Bone marrow (tissue), 2 donors: ENCODE measurements around the gene ASTN2.

ENCODE experiments used
- DNase-seq, 2 donors: peaks; one replicate each; lab custom pipeline; 2025; lab: John Stamatoyannopoulos, UW

ASTN2 gene

DNA sequence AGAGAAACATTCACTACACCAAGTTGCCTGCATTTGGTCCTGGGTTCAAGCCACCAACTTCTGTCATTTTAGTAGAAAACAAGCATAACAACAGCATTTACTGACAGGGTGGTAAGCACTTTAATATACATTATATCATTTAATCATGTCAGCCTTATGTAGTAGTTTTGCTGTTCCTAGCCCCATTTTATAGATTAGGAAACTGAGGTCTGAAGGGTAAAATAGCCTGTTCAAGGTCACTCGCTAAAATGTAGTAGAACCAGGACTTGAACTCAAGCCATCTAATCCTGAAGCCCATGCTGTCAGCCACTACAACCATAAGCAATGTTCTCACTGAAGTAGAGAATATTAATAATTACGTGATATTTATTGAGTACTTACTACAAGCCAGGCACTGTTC, 787.4 kb downstream of the ASTN2 start:
- no peak for DNase-seq

DNA sequence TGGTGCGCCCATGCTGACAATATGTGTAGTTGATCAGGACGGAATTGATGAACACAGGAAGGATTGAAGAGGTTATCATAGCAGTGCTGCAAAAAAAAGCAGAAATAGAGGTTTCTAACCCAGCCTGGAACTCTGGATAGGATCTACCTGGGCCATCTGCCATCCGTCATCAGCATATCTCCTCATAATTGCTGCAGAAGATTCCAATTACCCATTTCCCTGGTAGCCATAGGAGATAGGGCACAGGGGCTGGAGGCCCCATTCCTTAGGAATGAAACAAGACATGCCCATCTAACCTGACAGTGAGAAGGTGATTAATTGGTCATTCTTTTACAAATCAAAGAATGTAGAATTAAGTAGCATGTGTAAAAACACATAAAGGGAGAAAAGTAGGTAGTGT, 788.1 kb downstream of the ASTN2 start:
- DNase-seq: no peak

DNA sequence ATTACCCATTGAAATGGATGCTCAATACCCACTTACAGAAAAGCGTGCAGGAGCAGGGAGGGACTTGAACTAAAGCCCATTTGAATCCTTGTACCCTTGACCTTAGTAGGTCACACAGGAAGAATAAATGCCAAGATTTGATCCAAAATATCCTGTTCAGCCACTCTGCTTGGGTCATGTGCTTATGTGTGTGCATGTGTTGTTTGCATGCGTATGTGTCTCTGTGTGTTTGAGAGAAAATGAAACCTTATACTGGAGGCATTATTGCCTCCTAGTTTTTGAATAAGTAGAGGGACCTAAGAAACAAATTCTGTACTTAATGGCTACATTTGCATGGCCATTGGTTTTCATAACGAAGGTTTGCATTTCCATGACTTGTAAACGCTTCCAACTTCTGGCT, 791.1 kb downstream of the ASTN2 start:
- DNase-seq: no peak

DNA sequence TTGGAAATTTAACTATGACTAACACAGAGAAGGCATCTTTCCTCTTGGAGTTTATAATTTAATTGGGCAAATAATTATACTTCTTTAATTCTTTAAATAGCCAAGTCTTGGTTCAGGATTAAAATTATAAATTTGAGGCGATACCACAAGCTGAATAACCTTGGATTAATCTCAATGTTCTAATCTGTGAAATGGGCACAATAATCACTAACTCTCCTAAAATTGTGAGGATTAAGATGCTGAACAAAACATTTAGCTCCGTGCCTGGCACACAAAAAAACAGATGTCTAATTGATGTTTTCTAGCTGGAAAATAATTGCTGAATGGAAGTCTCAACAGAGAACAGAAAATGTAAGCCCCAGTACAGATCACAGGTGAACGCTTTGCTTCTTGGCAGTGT, 797.5 kb downstream of the ASTN2 start:
- no peak for DNase-seq

DNA sequence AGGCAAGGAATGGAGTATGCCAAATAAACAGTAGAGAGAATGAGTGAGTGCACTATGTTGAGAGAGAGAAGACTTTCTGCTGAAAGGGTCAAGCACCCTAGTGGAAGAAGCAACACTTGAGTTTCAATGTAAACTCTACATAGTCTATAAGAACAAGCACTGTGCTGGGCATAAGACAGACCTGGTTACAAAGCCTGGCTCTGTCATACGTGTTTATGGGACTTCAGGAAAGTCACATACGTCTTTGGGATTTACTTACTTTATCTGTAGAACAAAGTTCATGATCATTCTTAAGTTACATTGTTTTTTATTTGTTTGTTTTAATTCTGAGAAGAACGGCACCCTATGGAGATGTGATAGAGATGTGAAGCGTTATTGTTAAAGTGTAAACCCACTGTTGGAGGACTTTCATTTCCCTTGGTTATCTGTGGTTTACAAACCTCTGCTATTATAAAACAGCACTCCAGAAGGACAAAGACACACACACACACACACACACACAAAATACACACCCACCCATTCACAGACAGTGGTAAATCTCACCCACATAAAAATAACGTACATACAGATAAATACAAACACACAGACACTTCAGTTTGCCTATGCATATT, 798.4 kb downstream of the ASTN2 start:
- DNase-seq: no peak

DNA sequence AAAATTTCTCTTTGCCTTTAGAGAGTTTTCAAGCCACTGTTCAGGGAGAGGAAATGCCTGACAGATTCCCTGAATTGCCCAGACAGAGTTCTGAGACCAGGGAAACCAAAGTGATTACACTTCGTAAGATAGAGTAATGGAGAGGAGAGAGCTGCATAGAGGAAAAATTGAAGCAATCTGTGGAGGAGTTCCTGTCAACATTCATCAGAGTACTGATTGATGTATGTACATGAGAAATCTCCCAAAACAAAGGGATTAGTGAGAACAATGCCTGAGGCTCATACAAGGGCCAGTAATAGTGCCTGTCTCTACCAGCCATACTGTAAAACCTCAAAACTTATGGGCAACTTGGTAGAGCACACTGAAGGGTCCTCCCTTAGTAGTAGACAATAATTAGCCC, 806.8 kb downstream of the ASTN2 start:
- no peak for DNase-seq

DNA sequence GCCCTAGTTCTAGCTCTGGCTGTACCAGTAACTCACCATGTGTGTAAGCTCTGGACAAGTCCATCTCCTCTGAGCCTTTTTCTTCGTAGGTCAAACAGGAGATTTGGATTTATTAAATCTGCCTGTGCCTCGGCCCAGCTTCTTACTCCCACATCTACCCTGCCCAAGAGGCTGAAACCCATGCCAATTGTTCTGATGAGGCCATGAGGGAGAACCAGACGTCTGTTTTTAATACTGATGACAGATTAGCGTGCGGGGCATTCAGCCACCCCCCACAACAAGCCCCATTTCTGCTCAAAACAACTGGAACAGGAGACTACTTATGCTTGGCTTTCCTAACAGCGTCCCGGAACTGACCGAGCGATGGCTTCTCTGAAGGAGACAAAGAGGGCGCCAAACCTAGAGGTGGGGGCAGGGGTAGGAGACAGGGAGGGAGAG, 808.9 kb downstream of the ASTN2 start:
- no peak for DNase-seq

DNA sequence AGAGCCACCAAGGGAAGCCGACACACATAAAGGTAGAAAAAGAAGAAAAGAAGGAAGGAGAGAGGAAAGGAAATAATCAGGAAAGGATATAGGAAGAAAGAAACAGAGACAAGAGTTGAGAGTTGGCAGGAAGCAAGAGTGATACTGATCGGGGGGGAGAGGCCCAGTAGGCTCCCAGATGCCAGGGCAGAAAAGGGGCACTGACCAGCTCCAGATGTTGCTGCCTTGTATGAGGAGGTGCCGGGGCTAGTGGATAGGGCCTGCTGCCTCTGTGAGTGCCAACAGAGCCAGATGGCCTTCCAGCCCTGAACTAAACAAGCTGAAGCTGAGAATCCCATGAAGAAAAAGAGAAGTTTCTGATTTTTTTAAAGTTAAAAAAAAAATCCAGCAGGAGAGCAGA, 809.8 kb downstream of the ASTN2 start:
- no peak for DNase-seq

DNA sequence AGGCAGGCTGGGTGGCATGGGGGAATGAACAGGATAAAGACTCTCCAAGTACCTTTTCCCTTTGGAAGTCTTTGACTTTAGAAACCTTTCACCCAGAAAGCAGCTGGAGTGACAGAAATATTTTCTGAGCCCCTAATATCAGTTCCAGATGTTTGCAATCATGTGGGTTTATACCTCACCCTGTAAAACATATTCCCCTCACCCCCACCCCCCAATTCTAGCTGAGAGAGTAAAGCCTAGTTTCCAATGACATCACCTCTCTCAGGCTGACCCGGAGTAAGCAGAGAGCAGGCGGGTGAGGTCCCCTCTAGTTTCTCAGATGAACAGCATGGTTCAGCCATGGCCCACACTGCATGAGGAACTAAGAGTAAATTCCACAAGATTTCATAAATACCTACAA, 810.6 kb downstream of the ASTN2 start:
- no peak for DNase-seq

DNA sequence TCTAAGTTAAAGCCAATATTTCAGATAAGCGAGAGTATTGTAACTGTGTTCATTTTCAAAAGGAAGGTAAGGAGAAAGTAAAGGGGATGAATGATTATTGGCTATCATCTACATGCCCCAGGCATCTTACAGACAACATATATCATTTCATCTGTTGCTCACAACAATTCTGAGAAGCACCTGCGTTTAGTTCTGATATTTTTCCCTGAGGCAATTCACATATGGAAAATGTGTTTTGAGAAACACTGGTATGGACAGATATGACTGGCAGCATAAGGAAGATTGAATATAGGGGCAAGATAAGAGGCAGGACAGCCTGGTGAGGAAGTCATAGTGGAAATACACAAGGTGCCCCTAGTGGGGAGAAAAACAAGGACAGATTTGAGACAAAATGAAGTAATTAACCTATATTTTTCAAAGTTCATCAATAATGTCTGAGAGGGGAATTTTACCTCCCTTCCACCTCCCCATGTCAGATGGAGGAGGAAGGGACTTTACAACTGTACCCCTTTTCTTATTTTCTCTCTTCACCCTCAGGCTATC, 815.4 kb downstream of the ASTN2 start:
- no peak for DNase-seq

DNA sequence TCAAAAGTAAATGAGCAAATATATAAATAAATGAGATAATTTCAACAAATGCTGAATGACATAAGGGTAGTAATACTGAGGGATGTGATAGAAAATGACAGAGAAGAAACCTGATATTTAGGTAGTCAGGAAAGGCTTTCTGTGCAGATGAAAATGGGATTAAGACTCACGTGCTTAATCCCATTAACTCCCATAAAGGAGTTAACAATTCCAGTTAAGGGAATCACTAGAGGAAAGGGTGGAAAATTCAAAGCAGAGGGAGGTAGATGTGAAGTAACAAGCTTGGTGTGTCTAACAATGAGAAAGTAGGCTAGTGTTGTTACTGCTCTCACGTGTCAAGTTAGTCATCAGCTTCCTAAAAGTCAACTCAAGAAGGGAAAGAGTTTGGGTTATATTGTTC, 818.2 kb downstream of the ASTN2 start:
- no peak for DNase-seq

DNA sequence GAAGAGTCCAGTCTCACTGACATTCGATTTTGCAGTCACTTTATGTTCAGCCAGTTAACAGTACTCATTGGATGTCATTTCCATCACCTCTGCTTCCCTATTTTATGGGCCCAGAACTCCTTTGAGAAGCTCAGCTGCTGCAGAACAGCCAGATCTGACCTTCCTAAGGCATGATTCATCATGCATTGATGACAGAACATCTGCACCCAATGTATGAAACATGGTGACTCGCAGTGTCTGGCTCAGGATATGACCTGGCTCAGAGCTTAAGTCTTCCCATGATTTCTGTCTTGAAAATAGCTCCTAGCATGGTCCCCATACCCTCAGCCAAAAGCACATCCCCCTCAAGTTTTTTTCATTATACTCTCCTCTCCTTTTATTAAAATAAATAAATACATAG, 820.3 kb downstream of the ASTN2 start:
- DNase-seq: no peak

DNA sequence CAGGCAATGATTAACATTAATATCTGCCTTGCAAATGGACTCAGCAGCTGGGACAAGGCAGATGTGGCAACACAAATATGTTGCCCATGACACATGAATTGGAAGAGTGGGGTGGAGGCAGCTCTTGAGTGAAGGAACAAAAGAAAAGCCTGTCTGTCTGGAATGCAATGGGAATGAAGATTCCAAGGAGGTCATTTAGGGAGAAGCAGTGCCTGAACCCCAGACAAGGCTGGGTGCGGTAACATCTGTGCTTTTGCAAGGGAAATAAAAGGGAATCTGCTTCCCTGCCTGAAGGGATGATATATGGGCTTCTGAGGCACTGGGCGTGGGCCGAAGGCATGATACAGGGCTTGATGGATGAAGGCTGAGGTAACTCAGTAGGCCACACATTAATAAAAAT, 821.9 kb downstream of the ASTN2 start:
- no peak for DNase-seq

DNA sequence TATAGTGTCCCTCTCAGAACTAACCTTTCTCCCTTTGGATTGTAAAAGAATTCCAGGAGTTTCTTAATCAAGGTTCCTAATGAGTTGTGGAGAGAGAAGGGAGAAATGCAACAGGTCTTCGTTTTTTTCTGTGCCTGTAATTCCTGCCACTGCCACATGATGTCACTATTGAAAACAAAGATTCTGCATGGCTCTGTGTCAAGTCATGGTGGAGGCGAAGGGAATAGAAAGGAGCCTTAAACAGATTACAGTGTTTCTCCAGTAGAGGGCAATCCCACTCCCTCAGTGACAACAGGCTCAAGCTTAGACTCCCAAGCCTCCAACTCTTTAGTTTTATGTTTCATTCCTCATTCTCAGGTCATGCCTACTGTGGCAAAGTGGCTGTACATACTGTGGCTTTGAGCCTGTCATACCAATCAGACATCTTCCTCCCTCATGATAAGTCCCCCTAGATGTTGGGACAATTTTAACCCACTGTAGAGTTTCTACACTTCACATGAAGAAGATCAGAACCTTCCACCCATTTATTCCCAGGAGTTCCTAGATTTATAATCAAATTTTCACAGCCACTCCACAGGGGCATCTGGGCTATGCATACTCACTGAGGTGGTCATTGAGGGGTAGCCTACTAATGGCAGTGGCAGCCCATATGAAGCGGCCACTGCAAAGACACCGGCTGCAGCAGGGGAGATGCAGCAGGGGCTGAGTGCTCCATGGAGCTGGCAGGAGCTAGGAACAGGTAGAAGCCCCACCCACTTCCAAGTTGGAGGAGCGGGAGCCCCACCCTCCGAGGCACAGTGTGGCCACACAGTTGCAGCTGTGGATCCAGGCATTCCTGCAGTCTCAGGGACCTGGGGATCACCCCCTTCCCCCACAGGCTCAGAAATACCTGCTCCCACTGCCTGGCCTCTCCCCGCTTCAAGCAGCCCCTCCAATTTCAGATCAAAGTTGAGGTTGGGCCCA, 825.2 kb downstream of the ASTN2 start:
- DNase-seq: no peak

DNA sequence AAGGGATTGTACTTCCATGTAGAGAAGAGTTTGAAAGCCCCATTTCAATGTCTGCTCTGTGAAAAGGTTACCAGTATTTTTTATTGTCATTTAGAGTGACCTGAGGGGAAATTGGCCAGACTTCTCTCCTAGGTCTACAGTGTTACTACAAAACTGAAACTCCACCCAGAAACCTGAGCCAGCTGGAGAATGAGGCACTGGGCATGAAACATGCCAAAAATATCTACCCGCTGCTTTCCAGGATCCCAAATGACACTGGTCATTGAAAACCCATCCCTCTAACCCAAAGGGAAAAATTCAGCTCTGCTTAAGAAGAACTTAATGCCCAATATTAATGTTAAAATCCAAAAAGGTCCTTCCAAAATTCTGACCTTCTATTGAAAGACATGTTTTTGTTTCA, 826.9 kb downstream of the ASTN2 start:
- no peak for DNase-seq

DNA sequence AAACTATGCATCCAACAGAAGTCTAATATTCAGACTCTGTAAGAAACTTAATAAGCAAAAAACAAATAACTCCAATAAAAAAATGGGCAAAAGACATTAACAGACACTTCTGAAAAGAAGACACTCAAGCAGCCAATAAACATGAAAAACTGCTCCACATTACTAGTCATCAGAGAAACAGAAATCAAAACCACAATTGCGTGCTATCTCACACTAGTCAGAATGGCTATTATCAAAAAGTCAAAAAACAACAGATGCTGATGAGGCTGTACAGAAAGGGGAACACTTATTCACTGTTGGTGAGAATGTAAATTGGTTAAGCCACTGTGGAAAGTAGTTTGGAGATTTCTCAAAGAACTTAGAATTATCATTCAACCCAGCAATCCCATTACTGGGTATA, 829.0 kb downstream of the ASTN2 start:
- DNase-seq: no peak

DNA sequence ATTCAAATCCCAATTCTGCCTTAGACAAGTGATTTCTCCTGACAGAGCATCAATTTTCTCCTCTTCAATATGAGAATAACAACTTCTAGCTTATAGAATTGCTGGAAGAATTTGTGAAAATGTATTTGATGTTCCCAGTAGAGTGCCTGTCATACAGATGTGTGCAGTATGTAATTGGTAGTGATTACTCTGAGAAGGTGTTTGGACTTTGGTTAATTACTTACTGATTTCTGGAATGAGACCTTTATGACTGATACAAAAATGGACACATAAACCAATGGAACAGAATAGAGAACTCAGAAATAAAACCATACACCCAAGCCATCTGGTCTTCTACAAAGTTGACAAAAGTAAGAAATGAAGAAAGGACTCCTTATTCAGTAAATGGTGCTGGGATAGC, 829.7 kb downstream of the ASTN2 start:
- no peak for DNase-seq

DNA sequence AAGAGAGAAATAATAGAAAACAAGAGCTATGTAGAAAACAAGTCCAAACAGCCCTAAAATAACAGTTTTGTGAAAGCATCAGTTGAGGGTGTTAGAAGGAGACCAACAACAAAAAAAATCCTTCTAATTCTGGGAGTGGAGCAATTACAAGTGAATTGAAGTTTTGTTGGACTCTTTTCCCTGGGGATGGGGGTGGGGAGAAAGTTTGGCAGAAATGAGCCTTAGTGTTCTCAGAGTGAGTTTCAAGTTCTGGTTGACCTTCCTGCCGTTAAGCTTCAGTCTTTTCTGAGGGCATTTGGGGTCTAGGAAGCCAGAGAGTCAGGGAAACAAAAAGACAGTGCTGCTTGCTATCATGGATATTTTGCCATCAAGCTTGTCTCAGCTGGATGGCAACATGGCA, 834.0 kb downstream of the ASTN2 start:
- no peak for DNase-seq

DNA sequence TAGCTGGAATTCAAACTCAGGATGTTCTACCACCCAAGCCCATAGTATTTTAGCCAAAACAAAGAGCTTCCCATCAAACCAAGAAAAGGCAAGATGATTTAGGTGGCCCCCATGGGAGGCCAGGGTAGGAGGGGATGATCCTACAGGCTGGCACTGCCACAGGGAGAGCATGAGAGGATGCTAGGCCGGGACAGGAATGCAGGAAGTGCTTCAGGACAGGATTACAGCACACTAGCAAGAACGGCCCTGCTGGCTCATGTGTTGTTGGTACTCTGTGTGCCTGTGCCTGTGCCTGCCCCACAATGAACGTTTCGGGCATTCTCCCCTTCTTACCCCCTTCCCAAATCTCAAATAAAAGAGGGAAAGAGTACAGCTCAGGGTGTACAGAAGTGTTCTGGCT, 838.5 kb downstream of the ASTN2 start:
- DNase-seq: no peak

DNA sequence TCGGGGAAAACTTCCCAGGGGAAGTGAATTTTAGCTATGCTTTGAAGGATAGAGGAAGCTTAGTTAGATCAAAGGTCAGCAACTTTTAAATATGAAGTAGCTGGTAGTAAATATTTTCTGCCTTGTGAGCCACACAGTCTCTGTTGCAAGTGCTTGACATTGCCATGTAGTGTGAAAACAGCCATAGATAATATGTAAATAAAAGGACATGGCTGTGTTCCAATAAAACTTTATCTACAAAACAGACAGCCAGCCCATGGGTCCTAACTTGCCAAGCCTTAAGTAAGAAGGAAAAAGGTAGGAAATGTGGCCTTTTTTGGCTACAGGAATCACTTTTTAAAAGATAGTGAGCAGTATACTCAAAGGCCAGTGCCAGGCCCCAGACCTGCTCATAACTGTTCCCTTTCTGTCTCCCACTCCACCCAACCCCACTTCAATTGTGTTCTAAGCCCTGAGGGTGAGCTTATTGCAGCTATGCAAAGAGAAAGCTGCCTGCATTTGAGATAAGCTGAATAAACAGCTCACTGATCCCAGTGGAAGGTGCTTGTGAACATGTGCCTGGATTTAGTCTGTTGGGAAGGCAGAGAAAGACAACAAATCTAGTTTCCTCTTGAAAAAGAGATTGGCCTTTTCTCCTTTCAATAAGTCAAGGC, 840.7 kb downstream of the ASTN2 start:
- DNase-seq: no peak

DNA sequence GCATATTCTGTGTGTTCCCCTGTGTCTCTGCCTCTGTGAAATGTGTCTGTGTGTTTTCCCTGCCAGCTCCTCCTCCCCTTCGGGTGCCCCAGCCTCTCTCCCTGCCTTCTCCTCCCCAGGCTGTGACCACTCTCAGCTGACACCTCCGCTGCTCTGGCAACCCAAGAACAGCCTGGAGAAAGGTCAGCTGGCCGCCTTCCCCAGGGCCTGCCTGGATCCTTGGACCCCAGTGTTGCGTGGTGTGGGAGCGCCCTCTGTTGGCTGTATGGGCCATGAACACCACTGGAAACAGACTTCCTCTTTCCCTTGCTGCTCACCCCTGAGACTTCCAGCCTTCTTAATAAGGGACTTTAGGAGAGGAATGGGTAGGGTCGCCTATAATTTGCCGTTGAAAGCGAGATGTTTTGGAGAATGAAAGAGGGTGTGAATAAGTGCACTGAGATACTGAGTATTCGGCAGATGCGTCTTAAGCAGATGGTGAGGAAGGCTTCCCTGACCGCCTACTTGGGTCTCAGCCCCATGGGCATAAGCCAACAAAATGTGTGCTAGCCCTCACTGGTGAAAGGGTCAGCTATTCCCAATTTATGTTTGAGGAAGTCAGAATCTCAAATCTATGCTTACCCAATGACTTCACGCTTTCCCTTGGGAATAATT, 842.6 kb downstream of the ASTN2 start:
- peak; percentile 15 to 22 for DNase-seq

DNA sequence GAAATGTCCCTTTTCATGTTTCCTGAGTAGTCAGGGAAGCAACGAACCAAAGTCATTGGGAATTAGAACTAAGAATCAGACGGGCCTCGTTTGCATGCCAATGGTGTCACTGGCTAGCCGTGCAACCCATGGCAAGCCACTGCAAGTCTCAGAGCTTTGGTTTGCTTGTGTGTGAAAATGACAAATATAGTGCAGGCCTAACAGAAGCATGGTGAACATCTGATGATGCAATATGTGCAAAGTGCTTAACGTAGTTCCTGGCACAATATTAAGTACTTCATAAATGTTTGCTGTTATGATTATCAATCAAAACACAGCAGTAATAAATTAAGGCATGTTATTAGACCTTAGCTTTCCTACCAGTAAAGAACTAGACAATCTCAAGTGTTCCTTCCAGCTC, 845.7 kb downstream of the ASTN2 start:
- DNase-seq: no peak
